ENCODE measurements around the gene PTTG1IP.
"Not testable (repeated sequence)": the region's sequence is repeated elsewhere in the genome, so short reads cannot be mapped to it uniquely, and the experiment has no call there.

Gene PTTG1IP

DNA sequence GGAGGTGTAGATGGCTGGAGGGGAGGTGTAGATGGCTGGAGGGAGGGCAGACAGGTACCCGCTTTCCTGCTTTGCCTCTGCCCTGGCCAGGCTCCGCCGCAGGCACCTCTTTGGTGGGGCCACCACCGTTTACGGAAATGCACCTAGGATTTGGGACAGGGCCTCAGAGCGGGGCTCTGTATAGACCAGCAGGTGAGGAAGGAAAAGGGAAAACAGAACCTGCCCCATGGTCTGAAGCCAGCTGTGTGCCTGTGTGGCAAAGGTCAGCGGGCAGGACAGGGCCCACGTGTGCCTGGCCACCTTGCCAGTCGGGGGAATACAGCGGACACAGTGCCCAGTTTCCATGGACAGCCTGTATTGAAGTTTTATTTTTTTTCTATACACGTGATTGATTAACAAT, 12.1 kb upstream of the PTTG1IP start:
- Mint-ChIP-seq H3K27me3 (no peaks in the 10 kb centered on the region), H3K27ac (no peak overlapping the region), H3K36me3 (ENCODE audit: low read depth) (peaks cover 6% of the 10 kb centered on the region), H3K4me3 (no peak overlapping the region), H3K4me1 (ENCODE audit: low read depth) (peaks cover 19% of the 10 kb centered on the region), H3K9me3 (no peaks in the 10 kb centered on the region)

GRCh38 chr21:44884097-44884496, 10.6 kb upstream of the PTTG1IP start:
- peaks cover 6% of the 10 kb centered on the region for H3K36me3 Mint-ChIP-seq (ENCODE audit: low read depth)
- peaks cover 23% of the 10 kb centered on the region for H3K4me1 Mint-ChIP-seq (ENCODE audit: low read depth)
- H3K27ac Mint-ChIP-seq: no peak overlapping the region

DNA sequence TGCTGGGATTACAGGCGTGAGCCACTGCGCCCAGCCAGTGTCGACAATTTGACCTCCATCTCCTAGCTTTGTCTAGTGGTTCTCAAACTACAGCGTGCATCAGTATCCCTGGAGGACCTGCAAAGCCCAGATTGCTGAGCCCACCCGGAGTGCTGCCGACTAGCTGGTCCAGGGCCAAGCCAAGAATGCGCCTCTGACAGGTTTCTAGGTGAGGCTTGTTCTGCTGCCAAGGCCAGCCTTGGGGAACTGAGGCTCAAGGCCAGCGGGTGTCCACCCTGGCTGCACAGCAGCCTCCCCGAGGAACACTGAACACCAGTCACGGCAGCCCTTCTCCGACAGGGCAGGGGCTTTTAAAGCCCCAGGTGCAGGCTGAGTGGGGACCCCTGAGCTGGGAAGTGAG, 9.8 kb upstream of the PTTG1IP start:
- Mint-ChIP-seq H3K27me3 (no peaks in the 10 kb centered on the region), H3K27ac (no peak overlapping the region), H3K9me3 (no peaks in the 10 kb centered on the region), H3K4me3 (no peak overlapping the region), H3K36me3 (ENCODE audit: low read depth) (peaks cover 6% of the 10 kb centered on the region), H3K4me1 (ENCODE audit: low read depth) (peaks cover 23% of the 10 kb centered on the region)

More at GRCh38 chr21:44884097-44884496, 10.6 kb upstream of the PTTG1IP start:
- Mint-ChIP-seq H3K9me3 (no peaks in the 10 kb centered on the region), H3K27me3 (no peaks in the 10 kb centered on the region), H3K4me3 (no peak overlapping the region)

GRCh38 chr21:44881198-44881872, 7.8 kb upstream of the PTTG1IP start:
- peak overlapping the region; percentile 39 for H3K4me3 Mint-ChIP-seq
- no peaks in the 10 kb centered on the region for H3K9me3 Mint-ChIP-seq
- H3K36me3 Mint-ChIP-seq (ENCODE audit: low read depth): no peaks in the 10 kb centered on the region

GRCh38 chr21:44880405-44881197, 7.1 kb upstream of the PTTG1IP start:
- Mint-ChIP-seq H3K27me3 (no peaks in the 10 kb centered on the region), H3K27ac (peak overlapping the region; percentile 37), H3K4me3 (no peak overlapping the region)

More at GRCh38 chr21:44881198-44881872, 7.8 kb upstream of the PTTG1IP start:
- Mint-ChIP-seq H3K27me3 (no peaks in the 10 kb centered on the region), H3K27ac (peak overlapping the region; percentile 37), H3K4me1 (ENCODE audit: low read depth) (peaks cover 27% of the 10 kb centered on the region)

GRCh38 chr21:44879238-44879637, 5.7 kb upstream of the PTTG1IP start:
- not testable (repeated sequence) for H3K9me3 Mint-ChIP-seq; H3K36me3 Mint-ChIP-seq (ENCODE audit: low read depth); H3K27me3 Mint-ChIP-seq; H3K4me3 Mint-ChIP-seq; H3K27ac Mint-ChIP-seq
- peaks cover 45% of the 10 kb centered on the region for H3K4me1 Mint-ChIP-seq (ENCODE audit: low read depth)

More at GRCh38 chr21:44880405-44881197, 7.1 kb upstream of the PTTG1IP start:
- Mint-ChIP-seq H3K9me3 (no peaks in the 10 kb centered on the region), H3K36me3 (ENCODE audit: low read depth) (no peaks in the 10 kb centered on the region), H3K4me1 (ENCODE audit: low read depth) (peaks cover 31% of the 10 kb centered on the region)

GRCh38 chr21:44878053-44878982, 4.8 kb upstream of the PTTG1IP start:
- no peak overlapping the region for H3K27ac Mint-ChIP-seq
- H3K4me3 Mint-ChIP-seq: no peak overlapping the region
- no peaks in the 10 kb centered on the region for H3K36me3 Mint-ChIP-seq (ENCODE audit: low read depth)
- H3K9me3 Mint-ChIP-seq: no peaks in the 10 kb centered on the region
- H3K27me3 Mint-ChIP-seq: no peaks in the 10 kb centered on the region
- H3K4me1 Mint-ChIP-seq (ENCODE audit: low read depth): peaks cover 46% of the 10 kb centered on the region

DNA sequence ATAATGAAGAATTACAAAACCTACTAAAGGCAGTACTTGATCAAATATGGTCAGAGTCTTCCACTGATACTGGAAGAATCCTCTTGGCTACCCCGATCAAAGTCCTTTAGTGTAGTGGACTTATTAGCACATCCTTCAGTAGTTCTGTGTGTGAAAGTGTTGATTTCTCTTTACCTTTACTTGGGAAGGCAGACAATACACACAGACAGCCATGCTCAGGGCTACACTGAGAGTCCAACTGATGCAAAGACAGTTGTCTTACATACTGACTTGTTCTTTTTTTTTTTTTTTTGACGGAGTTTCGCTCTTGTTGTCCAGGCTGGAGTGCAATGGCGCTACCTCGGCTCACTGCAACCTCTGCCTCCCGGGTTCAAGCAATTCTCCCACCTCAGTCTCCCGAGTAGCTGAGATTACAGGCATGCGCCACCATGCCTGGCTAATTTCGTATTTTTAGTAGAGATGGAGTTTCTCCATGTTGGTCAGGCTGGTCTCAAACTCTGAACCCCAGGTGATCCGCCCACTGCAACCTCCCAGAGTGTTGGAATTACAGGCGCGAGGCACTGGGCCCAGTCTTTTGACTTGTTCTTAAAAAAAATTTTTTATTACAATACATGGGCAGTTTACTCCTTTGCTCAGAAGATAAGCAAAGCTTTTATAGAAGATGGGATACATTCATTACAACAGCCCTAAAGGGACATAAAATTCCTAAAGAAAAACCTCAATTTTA, 3.5 kb upstream of the PTTG1IP start:
- H3K27ac Mint-ChIP-seq: no peak overlapping the region
- H3K27me3 Mint-ChIP-seq: no peaks in the 10 kb centered on the region
- no peaks in the 10 kb centered on the region for H3K36me3 Mint-ChIP-seq (ENCODE audit: low read depth)
- no peak overlapping the region for H3K4me3 Mint-ChIP-seq
- peaks cover 48% of the 10 kb centered on the region for H3K4me1 Mint-ChIP-seq (ENCODE audit: low read depth)
- H3K9me3 Mint-ChIP-seq: no peaks in the 10 kb centered on the region

GRCh38 chr21:44875316-44875700, 1.8 kb upstream of the PTTG1IP start:
- H3K27ac Mint-ChIP-seq: peak overlapping the region; percentile 76
- H3K4me3 Mint-ChIP-seq: peak overlapping the region; percentile 85
- H3K27me3 Mint-ChIP-seq: no peaks in the 10 kb centered on the region
- no peaks in the 10 kb centered on the region for H3K9me3 Mint-ChIP-seq
- H3K4me1 Mint-ChIP-seq (ENCODE audit: low read depth): peaks cover 48% of the 10 kb centered on the region
- H3K36me3 Mint-ChIP-seq (ENCODE audit: low read depth): peaks cover 4% of the 10 kb centered on the region

DNA sequence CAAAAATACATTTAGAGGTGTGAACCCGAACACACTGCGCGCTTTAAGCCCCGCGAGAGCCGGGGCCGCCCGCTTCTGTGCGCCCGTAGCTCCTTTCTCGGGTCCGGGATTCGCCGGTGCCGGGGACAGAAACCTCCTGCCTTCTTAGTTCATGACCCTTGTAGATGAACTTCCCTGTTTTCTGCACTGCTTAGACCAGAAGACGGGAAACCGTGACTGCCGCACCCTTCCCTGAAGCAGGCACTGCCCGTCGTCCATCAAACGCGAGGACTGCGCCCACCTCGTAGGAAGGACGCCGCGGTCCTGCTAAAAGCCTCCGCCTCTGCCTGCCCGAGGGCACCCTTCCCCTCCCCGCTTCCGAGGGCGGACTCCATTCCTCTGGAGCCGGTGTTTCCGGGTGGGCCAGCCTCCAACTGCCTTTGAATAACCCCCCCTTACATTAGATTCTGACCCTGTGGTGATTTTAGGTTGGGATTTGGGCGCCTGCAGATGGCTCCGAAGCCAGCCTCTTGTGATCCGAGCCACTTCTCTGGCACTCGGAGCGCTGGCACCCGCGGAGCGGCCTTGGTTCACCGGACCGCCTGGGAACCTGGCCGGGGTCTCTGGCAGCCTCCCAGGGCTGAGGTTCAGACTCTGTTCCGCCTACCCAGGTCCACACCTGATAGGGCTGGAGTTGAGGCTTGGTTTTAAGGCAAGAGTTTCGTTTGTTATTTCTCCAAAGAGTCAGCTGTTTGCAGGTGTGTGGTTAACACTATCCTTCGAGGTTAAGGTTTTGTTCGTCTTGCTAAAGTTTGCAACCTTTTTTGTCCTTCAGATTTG, 1.2 kb upstream of the PTTG1IP start:
- no peaks in the 10 kb centered on the region for H3K9me3 Mint-ChIP-seq
- peaks cover 4% of the 10 kb centered on the region for H3K36me3 Mint-ChIP-seq (ENCODE audit: low read depth)
- H3K27me3 Mint-ChIP-seq: no peaks in the 10 kb centered on the region
- H3K27ac Mint-ChIP-seq: peak overlapping the region; percentile 84
- H3K4me1 Mint-ChIP-seq (ENCODE audit: low read depth): peaks cover 52% of the 10 kb centered on the region
- peak overlapping the region; percentile 85 for H3K4me3 Mint-ChIP-seq

DNA sequence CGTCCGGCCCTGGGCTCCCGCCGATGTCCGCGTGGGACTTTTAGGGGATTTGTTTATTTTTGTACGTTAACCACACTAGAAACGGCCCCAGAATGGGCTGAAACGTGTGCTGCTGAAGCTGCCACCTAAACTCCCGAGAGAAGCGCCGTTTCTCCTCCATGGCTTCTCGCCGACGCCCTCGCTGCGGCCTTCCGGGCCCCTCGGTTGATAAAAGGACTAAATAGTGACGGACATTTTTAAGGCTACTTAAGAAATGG, 678 bp upstream of the PTTG1IP start:
- peaks cover 56% of the 10 kb centered on the region for H3K4me1 Mint-ChIP-seq (ENCODE audit: low read depth)
- H3K27me3 Mint-ChIP-seq: no peaks in the 10 kb centered on the region
- H3K27ac Mint-ChIP-seq: peak overlapping the region; percentile 84
- peaks cover 4% of the 10 kb centered on the region for H3K36me3 Mint-ChIP-seq (ENCODE audit: low read depth)
- H3K9me3 Mint-ChIP-seq: no peaks in the 10 kb centered on the region
- peak overlapping the region; percentile 85 for H3K4me3 Mint-ChIP-seq

GRCh38 chr21:44872649-44873355, 688 bp downstream of the PTTG1IP start:
- Mint-ChIP-seq H3K9me3 (no peaks in the 10 kb centered on the region), H3K27ac (peak overlapping the region; percentile 74), H3K4me3 (peak overlapping the region; percentile 90), H3K36me3 (ENCODE audit: low read depth) (peaks cover 4% of the 10 kb centered on the region), H3K27me3 (no peaks in the 10 kb centered on the region), H3K4me1 (ENCODE audit: low read depth) (peaks cover 69% of the 10 kb centered on the region)

- Mint-ChIP-seq H3K4me1 (ENCODE audit: low read depth) (peaks cover 74% of the 10 kb centered on the region), H3K27me3 (no peaks in the 10 kb centered on the region), H3K4me3 (peak overlapping the region; percentile 90), H3K9me3 (no peaks in the 10 kb centered on the region), H3K36me3 (ENCODE audit: low read depth) (peaks cover 4% of the 10 kb centered on the region), H3K27ac (peak overlapping the region; percentile 74)
Measured at GRCh38 chr21:44872323-44872648, 1.2 kb downstream of the PTTG1IP start.

Data from stimulated activated naive CD8-positive, alpha-beta T cell treated with anti-CD3 and anti-CD28 coated beads, Interleukin-15, Interleukin-2, amounts not matched to agents 100 ng/mL and 50 ng/mL, for 24 hours (primary cell).